ENCODE measurements around the gene AMIGO1. TPM values are rescaled to one million over a fixed set of nuclear protein-coding genes. Genes with fewer than 3 reads are reported as not detected.

Gene AMIGO1
- total RNA-seq, 2 donors from 2014 or later = 2.6 to 8.6 TPM

DNA sequence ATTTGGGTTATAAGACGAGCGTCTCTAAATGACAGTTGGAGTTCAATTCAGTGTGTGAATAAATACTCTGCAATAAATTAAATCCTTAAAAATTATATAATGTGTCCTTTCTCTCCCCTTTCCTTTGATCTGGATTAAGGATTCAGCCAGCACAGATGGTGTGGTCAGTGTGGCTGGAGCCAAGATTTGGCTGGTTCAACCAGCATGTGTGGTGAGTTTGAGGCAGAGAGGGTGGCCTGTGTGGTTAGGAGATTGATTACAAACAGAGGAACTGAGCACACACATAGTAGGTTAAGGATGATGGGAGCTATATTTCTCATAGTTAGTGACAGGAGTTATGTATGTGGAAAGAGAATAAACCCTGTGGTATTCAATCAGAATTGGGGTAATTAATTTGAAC is 14.2 kb upstream of the AMIGO1 start:
- intact Hi-C loops (cut with DNase I) = no loop called here
- ATAC-seq (no peak), DNase-seq (no peak)
- Histone ChIP-seq H3K27ac (no peak overlapping the region), H3K27me3 (no peaks in the 10 kb centered on the region), H3K36me3 (replicated peaks in 1 of 2; ENCODE audit: insufficient read depth in 1 of 2, low read depth in 2 of 2) (no peaks in the 10 kb centered on the region), H3K4me3 (no peak overlapping the region), H3K4me1 (no peaks in the 10 kb centered on the region), H3K9me3 (no peaks in the 10 kb centered on the region)
- no peak for TF ChIP-seq POLR2A (IDR thresholded peaks at IDR 0.05)
- TF ChIP-seq, protein P1, sequence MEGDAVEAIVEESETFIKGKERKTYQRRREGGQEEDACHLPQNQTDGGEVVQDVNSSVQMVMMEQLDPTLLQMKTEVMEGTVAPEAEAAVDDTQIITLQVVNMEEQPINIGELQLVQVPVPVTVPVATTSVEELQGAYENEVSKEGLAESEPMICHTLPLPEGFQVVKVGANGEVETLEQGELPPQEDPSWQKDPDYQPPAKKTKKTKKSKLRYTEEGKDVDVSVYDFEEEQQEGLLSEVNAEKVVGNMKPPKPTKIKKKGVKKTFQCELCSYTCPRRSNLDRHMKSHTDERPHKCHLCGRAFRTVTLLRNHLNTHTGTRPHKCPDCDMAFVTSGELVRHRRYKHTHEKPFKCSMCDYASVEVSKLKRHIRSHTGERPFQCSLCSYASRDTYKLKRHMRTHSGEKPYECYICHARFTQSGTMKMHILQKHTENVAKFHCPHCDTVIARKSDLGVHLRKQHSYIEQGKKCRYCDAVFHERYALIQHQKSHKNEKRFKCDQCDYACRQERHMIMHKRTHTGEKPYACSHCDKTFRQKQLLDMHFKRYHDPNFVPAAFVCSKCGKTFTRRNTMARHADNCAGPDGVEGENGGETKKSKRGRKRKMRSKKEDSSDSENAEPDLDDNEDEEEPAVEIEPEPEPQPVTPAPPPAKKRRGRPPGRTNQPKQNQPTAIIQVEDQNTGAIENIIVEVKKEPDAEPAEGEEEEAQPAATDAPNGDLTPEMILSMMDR (IDR thresholded peaks at IDR 0.05) = no peak
- WGBS, 2 donors = 76 to 88% methylated on average over 2 of the region's 2 CpGs

DNA sequence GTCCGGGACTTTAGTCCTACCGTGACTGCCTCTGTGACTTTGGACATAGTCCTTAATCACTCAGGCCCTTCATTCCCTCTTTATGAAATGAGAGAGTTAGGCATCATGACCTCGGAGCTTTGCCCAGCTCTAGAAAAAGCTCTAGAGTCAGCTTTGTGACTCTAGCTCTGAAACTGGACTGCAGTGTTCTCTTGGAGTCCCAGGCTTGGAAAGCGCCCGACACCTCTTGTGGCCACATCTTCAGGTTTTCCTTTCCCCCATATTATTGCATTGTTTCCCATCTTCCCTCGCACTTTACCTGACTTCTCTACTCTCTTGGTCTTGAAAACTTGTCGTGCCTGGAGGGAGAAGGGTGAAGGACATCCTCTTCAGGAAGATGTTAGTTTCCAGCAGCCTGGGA is 12.5 kb upstream of the AMIGO1 start:
- Histone ChIP-seq H3K36me3 (replicated peaks in 1 of 2; ENCODE audit: insufficient read depth in 1 of 2, low read depth in 2 of 2) (no peaks in the 10 kb centered on the region), H3K9me3 (no peaks in the 10 kb centered on the region), H3K27ac (no peak overlapping the region), H3K4me1 (no peaks in the 10 kb centered on the region), H3K4me3 (no peak overlapping the region), H3K27me3 (no peaks in the 10 kb centered on the region)
- no peak for ATAC-seq
- intact Hi-C loops (cut with DNase I) = no loop called here
- DNase-seq = no peak
- no peak for TF ChIP-seq POLR2A (IDR thresholded peaks at IDR 0.05)
- TF ChIP-seq, protein P1 (IDR thresholded peaks at IDR 0.05) = no peak
- 81 to 82% methylated on average over 7 of the region's 7 CpGs for WGBS, 2 donors

- intact Hi-C loops (cut with DNase I) = no loop called here
Observed at GRCh38 chr1:109521002-109521951, 11.8 kb upstream of the AMIGO1 start.

DNA sequence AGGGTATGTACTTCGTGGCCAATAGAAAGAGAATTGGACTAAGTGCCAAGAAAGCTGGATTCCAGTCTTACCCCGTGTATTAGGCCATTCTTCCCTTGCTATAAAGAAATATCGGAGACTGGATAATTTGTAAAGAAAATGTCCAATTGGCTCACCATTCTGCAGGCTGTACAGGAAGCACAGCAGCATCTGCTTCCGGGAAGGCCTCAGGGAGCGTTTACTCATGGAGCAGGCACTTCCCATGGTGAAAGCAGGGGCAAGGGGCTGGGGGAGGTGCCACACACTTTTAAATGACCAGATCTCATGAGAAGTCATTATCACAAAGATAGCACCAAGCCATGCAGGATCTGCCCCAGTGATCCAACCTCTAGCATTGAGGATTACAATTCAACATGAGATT is 7.8 kb upstream of the AMIGO1 start:
- Histone ChIP-seq H3K27me3 (no peaks in the 10 kb centered on the region), H3K4me1 (no peaks in the 10 kb centered on the region), H3K36me3 (replicated peaks in 1 of 2; ENCODE audit: insufficient read depth in 1 of 2, low read depth in 2 of 2) (no peaks in the 10 kb centered on the region), H3K4me3 (no peak overlapping the region), H3K27ac (no peak overlapping the region), H3K9me3 (no peaks in the 10 kb centered on the region)
- TF ChIP-seq, protein P1 (IDR thresholded peaks at IDR 0.05) = no peak
- no peak for TF ChIP-seq POLR2A (IDR thresholded peaks at IDR 0.05)
- intact Hi-C loops (cut with DNase I) = no loop called here
- ATAC-seq (no peak), DNase-seq (no peak)
- WGBS, 2 donors = 66 to 83% methylated on average over 5 of the region's 5 CpGs

More at GRCh38 chr1:109521002-109521951, 11.8 kb upstream of the AMIGO1 start:
- no peaks in the 10 kb centered on the region for H3K27me3 ChIP-seq
- 27 to 41% methylated on average over 14 of the region's 14 CpGs for WGBS, 2 donors
- TF ChIP-seq, protein P1 (IDR thresholded peaks at IDR 0.05) = no peak
- TF ChIP-seq POLR2A (IDR thresholded peaks at IDR 0.05) = no peak
- no peaks in the 10 kb centered on the region for H3K9me3 ChIP-seq
- H3K36me3 ChIP-seq (replicated peaks in 1 of 2; ENCODE audit: insufficient read depth in 1 of 2, low read depth in 2 of 2) = no peaks in the 10 kb centered on the region
- DNase-seq = no peak
- no peak overlapping the region for H3K27ac ChIP-seq
- no peak for ATAC-seq
- H3K4me3 ChIP-seq = no peak overlapping the region
- no peaks in the 10 kb centered on the region for H3K4me1 ChIP-seq

All from body of pancreas (tissue), 4 donors.